ENCODE data around the gene KRTAP6-3. TPM values are rescaled to one million over a fixed set of nuclear protein-coding genes. Genes with fewer than 3 reads are reported as not detected.
A peak's percentile ranks its signal among the peaks of the same experiment; 100 is the strongest.

Gene KRTAP6-3
- total and polyA plus RNA-seq, 2 of the 13 experiments (the other 11 are each of a cell fraction or from before 2014, with no cell fraction given): not detected

DNA sequence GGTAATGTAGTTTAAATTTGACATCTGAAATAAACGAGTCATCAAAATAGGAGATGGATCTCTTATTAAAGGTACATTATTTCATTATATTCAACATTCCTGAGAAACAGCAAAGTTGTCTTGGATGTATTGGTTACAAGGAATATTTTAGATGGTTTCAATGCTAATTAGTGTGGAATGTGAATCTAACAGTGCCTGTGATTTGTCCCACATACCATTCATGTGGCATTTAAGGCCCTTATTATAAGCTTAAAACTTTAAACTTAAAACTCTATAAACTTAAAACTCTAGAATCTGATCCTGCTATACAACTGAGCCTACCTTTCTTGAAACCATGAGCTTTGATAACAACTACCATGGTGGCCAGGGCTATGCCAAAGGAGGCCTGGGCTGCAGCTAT is 8.5 kb downstream of the KRTAP6-3 start, which contains the start of gene KRTAP22-1:
KRTAP22-1 (plus strand) TSS at position 301 of the 400 bp plus-strand sequence.
- FAIRE-seq (no peak), ATAC-seq (no peak), DNase-seq (ENCODE audit: low spot score) (no peak)
- no TSS peak for BruUV-seq (replicated peaks)
- no peak within 1 kb of the TSS for H3K4me3 ChIP-seq (replicated peaks in 1 of 3; ENCODE audit: insufficient read depth in 1 of 3, low read depth in 2 of 3, low read length in 3 of 3)
- no peaks in the 10 kb centered on the region for H3K79me2 ChIP-seq (ENCODE audit: insufficient read depth, low read length)
- no peaks in the 10 kb centered on the region for H3K36me3 ChIP-seq (replicated peaks in 1 of 2; ENCODE audit: control insufficient read depth in 1 of 2, insufficient read depth in 2 of 2, low read length in 2 of 2)
- 0% methylated on average over 1 of the region's 1 CpG for WGBS (ENCODE audit: low lambda C conversion rate)
- H3K9ac ChIP-seq (ENCODE audit: insufficient read depth, low read depth, low read length): no peak within 1 kb of the TSS
- intact Hi-C loops (cut with micrococcal nuclease; ENCODE audit: unreplicated experiment) (no loop called here), in situ Hi-C loops (cut with HindIII; ENCODE audit: extremely low pct_ligation_motif_present, low pct_unique_long_range_greater_than_20kb) (no loop called here)
- ChIA-PET POLR2A (no interaction called here), CTCF (ENCODE audit: low intra/inter-chr PET ratio, low total read pairs) (no interaction called here)
- H3K4me1 ChIP-seq (ENCODE audit: insufficient read depth, low read length): no peaks in the 10 kb centered on the region
- no peak within 1 kb of the TSS for H3K4me2 ChIP-seq (ENCODE audit: low read depth, low read length)
- H3K27me3 ChIP-seq (ENCODE audit: control insufficient read depth in 1 of 2, insufficient read depth in 2 of 2, low read length in 2 of 2): no peaks in the 10 kb centered on the region
- TF ChIP-seq MAFK (conservative IDR thresholded peaks at IDR 0.05 in 1 of 2, IDR thresholded peaks at IDR 0.05 in 1 of 2; ENCODE audit: low read length in 2 of 2): 0 out of 4 replicates have a peak, but pooled peaks of 1 of the 2 experiments have one; percentile 8
- TF ChIP-seq, protein P1, sequence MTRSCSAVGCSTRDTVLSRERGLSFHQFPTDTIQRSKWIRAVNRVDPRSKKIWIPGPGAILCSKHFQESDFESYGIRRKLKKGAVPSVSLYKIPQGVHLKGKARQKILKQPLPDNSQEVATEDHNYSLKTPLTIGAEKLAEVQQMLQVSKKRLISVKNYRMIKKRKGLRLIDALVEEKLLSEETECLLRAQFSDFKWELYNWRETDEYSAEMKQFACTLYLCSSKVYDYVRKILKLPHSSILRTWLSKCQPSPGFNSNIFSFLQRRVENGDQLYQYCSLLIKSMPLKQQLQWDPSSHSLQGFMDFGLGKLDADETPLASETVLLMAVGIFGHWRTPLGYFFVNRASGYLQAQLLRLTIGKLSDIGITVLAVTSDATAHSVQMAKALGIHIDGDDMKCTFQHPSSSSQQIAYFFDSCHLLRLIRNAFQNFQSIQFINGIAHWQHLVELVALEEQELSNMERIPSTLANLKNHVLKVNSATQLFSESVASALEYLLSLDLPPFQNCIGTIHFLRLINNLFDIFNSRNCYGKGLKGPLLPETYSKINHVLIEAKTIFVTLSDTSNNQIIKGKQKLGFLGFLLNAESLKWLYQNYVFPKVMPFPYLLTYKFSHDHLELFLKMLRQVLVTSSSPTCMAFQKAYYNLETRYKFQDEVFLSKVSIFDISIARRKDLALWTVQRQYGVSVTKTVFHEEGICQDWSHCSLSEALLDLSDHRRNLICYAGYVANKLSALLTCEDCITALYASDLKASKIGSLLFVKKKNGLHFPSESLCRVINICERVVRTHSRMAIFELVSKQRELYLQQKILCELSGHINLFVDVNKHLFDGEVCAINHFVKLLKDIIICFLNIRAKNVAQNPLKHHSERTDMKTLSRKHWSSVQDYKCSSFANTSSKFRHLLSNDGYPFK (CRISPR knock-in tag; IDR thresholded peaks at IDR 0.05; ENCODE audit: borderline replicate concordance): no peak
- H3K27ac ChIP-seq (ENCODE audit: extremely low read length, insufficient read depth, low read length): no peak within 1 kb of the TSS
- no peak within 1 kb of the TSS for H2AFZ ChIP-seq (ENCODE audit: low read length)
- H4K20me1 ChIP-seq (ENCODE audit: insufficient read depth, low read length): no peaks in the 10 kb centered on the region
- peaks cover 91% of the 10 kb centered on the region for H3K9me3 ChIP-seq (ENCODE audit: low read length)

DNA sequence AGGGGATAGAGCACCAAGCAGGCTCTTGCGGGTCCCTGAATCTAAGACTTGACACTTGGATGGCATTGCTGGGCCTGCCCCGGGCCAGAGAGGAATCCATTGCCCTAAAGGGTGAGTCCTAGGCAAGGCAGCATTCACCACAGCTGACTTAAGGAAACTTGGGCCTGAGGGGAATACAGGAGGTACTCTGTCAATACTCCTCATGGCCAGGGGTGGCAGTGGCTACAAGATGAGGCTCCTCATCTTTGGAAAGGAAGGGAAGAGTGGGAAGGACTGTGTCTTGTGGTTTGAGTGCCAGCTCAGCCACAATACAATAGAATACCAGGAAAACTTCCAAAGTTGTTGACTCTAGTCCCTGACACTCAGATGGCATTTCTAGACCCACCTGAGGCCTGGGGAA is 13.7 kb downstream of the KRTAP6-3 start:
- Histone ChIP-seq H3K36me3 (replicated peaks in 1 of 2; ENCODE audit: control insufficient read depth in 1 of 2, insufficient read depth in 2 of 2, low read length in 2 of 2) (no peaks in the 10 kb centered on the region), H3K79me2 (ENCODE audit: insufficient read depth, low read length) (no peaks in the 10 kb centered on the region), H3K27ac (ENCODE audit: extremely low read length, insufficient read depth, low read length) (no peak overlapping the region), H3K9me3 (ENCODE audit: low read length) (peaks cover 93% of the 10 kb centered on the region), H3K4me3 (replicated peaks in 1 of 3; ENCODE audit: insufficient read depth in 1 of 3, low read depth in 2 of 3, low read length in 3 of 3) (no peak overlapping the region), H3K9ac (ENCODE audit: insufficient read depth, low read depth, low read length) (no peak overlapping the region), H4K20me1 (ENCODE audit: insufficient read depth, low read length) (no peaks in the 10 kb centered on the region), H2AFZ (ENCODE audit: low read length) (no peak overlapping the region), H3K27me3 (ENCODE audit: control insufficient read depth in 1 of 2, insufficient read depth in 2 of 2, low read length in 2 of 2) (no peaks in the 10 kb centered on the region), H3K4me2 (ENCODE audit: low read depth, low read length) (no peak overlapping the region), H3K4me1 (ENCODE audit: insufficient read depth, low read length) (no peaks in the 10 kb centered on the region)
- FAIRE-seq (no peak), DNase-seq (ENCODE audit: low spot score) (no peak), ATAC-seq (no peak)
- ChIA-PET POLR2A (no interaction called here), CTCF (ENCODE audit: low intra/inter-chr PET ratio, low total read pairs) (no interaction called here)
- 28% methylated on average over 2 of the region's 2 CpGs for WGBS (ENCODE audit: low lambda C conversion rate)
- in situ Hi-C loops (cut with HindIII; ENCODE audit: extremely low pct_ligation_motif_present, low pct_unique_long_range_greater_than_20kb): no loop called here
- intact Hi-C loops (cut with micrococcal nuclease; ENCODE audit: unreplicated experiment): no loop called here
- no TSS peak for BruUV-seq (replicated peaks)
- TF ChIP-seq ZNF713 (CRISPR knock-in tag; IDR thresholded peaks at IDR 0.05) (no peak), ZNF790 (CRISPR knock-in tag; IDR thresholded peaks at IDR 0.05; ENCODE audit: borderline replicate concordance) (no peak), ZNF235 (CRISPR knock-in tag; IDR thresholded peaks at IDR 0.05; ENCODE audit: borderline replicate concordance) (no peak), JDP2 (CRISPR knock-in tag; IDR thresholded peaks at IDR 0.05; ENCODE audit: borderline replicate concordance) (no peak)
- TF ChIP-seq, protein P2, sequence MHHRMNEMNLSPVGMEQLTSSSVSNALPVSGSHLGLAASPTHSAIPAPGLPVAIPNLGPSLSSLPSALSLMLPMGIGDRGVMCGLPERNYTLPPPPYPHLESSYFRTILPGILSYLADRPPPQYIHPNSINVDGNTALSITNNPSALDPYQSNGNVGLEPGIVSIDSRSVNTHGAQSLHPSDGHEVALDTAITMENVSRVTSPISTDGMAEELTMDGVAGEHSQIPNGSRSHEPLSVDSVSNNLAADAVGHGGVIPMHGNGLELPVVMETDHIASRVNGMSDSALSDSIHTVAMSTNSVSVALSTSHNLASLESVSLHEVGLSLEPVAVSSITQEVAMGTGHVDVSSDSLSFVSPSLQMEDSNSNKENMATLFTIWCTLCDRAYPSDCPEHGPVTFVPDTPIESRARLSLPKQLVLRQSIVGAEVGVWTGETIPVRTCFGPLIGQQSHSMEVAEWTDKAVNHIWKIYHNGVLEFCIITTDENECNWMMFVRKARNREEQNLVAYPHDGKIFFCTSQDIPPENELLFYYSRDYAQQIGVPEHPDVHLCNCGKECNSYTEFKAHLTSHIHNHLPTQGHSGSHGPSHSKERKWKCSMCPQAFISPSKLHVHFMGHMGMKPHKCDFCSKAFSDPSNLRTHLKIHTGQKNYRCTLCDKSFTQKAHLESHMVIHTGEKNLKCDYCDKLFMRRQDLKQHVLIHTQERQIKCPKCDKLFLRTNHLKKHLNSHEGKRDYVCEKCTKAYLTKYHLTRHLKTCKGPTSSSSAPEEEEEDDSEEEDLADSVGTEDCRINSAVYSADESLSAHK (CRISPR knock-in tag; IDR thresholded peaks at IDR 0.05; ENCODE audit: borderline replicate concordance): no peak
- TF ChIP-seq, protein P3, sequence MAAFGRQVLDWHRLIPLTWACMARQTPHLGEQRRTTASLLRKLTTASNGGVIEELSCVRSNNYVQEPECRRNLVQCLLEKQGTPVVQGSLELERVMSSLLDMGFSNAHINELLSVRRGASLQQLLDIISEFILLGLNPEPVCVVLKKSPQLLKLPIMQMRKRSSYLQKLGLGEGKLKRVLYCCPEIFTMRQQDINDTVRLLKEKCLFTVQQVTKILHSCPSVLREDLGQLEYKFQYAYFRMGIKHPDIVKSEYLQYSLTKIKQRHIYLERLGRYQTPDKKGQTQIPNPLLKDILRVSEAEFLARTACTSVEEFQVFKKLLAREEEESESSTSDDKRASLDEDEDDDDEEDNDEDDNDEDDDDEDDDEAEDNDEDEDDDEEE (CRISPR knock-in tag; IDR thresholded peaks at IDR 0.05): no peak
